Chondrocyte (in vitro differentiated cells): ENCODE data around the gene COL8A1. TPM values are rescaled to one million over a fixed set of nuclear protein-coding genes. Genes with fewer than 3 reads are reported as not detected.

Experiments used
- DNase-seq: peaks from one replicate; pipeline ENCODE4 v3.0.0; 2021; ENCODE audit warnings: mixed read lengths, low spot score
- H3K27ac Mint-ChIP-seq: one replicate; pipeline ENCODE4 v1.8.0; 2021; ENCODE audit warnings: mild to moderate bottlenecking, moderate library complexity, mixed read lengths; ENCODE audit not compliant: unreplicated experiment
- H3K27me3 Mint-ChIP-seq: 2 replicates; pipeline ENCODE4 v1.8.0; 2021; ENCODE audit warnings: low read depth, mixed read lengths
- H3K36me3 Mint-ChIP-seq: 2 replicates; pipeline ENCODE4 v1.8.0; 2021; ENCODE audit warnings: low read depth, mixed read lengths
- H3K4me1 Mint-ChIP-seq: 2 replicates; pipeline ENCODE4 v1.8.0; 2021; ENCODE audit warnings: low read depth, mild to moderate bottlenecking, mixed read lengths
- H3K4me3 Mint-ChIP-seq: one replicate; pipeline ENCODE4 v1.8.0; 2021; ENCODE audit warnings: mild to moderate bottlenecking, moderate library complexity, mixed read lengths; ENCODE audit not compliant: unreplicated experiment
- H3K9me3 Mint-ChIP-seq: 2 replicates; pipeline ENCODE4 v1.8.0; 2021; ENCODE audit warnings: low read depth, mixed read lengths
- total RNA-seq: library from RNA; stranded (reverse); gene quantifications from 3 replicates; pipeline ENCODE4 v1.2.1, GENCODE V29; 2021
- TF ChIP-seq, protein P1 (sequence below): fragments of 200-600 bp; sonication (generic); IDR thresholded peaks from 2 replicates; pipeline ENCODE4 v1.5.0; 2021; ENCODE audit warnings: antibody characterized with exemption, mild to moderate bottlenecking, moderate library complexity

Gene COL8A1
- total RNA-seq, 1 donor from 2014 or later: 2,343 TPM

DNA sequence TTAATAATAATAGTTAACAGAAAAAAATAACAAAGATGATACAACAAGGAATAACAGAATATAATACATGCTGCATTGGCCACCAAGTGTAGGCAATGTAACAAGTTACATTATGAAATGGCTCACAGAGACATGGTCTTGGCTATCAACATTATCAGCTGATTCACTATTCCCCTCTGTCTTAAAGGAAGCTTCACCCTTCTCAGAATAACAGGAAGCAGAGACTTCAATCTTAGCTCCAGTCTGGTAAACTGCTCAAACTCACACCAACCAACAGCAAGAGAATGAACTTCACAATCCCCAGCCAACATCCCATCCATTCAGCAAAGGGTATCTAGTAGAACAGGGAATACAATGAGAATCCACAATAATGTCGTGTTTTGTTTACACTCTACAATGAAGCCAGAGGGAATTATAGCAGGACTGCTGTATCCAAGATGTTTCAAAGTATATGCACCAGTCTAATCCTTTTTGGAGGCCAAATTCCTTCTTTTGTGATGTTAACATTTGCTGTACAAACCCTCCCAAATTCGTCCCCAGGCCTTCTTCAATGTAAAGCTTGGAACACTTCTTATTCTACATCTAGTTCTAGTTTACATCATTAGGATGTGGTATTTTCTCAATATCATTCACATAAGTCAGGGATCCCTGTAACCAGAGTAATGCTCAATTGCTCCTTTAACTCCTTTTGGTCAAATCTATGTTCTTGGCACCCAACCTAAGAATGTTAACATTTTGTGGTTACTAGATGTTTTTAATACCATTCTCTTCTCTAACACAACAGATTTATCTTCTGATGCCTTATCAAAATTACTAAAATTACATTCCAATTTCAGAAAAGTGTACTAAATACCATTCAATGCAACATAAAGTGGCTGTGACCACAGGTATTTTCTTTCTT is 126.9 kb downstream of the COL8A1 start:
- H3K27ac Mint-ChIP-seq: peak overlapping the region; percentile 68
- H3K36me3 Mint-ChIP-seq: peaks cover 18% of the 10 kb centered on the region
- H3K4me3 Mint-ChIP-seq: no peak overlapping the region
- DNase-seq: no peak
- H3K27me3 Mint-ChIP-seq: no peaks in the 10 kb centered on the region
- no peaks in the 10 kb centered on the region for H3K9me3 Mint-ChIP-seq
- H3K4me1 Mint-ChIP-seq: peaks cover 95% of the 10 kb centered on the region
- TF ChIP-seq, protein P1, sequence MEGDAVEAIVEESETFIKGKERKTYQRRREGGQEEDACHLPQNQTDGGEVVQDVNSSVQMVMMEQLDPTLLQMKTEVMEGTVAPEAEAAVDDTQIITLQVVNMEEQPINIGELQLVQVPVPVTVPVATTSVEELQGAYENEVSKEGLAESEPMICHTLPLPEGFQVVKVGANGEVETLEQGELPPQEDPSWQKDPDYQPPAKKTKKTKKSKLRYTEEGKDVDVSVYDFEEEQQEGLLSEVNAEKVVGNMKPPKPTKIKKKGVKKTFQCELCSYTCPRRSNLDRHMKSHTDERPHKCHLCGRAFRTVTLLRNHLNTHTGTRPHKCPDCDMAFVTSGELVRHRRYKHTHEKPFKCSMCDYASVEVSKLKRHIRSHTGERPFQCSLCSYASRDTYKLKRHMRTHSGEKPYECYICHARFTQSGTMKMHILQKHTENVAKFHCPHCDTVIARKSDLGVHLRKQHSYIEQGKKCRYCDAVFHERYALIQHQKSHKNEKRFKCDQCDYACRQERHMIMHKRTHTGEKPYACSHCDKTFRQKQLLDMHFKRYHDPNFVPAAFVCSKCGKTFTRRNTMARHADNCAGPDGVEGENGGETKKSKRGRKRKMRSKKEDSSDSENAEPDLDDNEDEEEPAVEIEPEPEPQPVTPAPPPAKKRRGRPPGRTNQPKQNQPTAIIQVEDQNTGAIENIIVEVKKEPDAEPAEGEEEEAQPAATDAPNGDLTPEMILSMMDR: no peak

DNA sequence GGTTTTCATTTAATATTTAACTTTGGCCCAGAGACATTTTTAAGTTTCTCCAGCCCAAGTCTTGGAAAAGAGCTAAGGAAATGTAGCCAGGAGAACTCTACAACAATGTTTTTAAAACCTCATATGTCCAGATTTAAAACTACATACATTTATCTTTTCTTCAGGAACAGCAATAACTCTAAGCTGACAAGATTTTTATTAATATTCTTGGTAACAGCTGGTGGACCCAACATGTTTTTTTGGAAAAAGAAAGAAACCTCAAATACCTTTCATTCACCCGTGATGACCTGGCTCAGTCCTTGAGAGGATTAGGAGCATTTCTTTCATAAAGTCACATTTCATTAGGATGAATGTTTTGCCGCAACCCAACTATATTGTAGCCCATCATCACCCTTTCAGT is 128.9 kb downstream of the COL8A1 start:
- Mint-ChIP-seq H3K36me3 (peaks cover 24% of the 10 kb centered on the region), H3K27ac (peak overlapping the region; percentile 86), H3K4me1 (peaks cover 87% of the 10 kb centered on the region), H3K4me3 (no peak overlapping the region), H3K9me3 (no peaks in the 10 kb centered on the region), H3K27me3 (no peaks in the 10 kb centered on the region)
- TF ChIP-seq, protein P1: no peak
- no peak for DNase-seq

DNA sequence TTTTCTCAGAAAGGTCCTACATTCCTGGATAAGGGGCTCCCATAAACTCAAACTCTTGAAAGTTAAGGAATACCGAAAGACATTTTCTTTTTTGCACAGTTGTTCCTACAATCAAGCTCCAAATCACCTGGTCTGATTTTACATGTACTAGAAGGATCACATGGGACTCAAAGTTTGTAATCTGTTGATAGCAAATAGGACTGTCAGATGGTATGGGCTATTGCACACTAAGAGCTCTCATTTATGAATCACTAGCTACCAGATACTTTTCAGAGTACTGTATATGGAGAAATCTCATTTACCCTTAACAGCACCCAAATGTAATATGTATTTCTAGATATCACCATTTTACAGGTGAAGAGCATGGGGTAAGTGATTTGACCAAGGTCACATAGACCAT is 129.7 kb downstream of the COL8A1 start:
- H3K4me1 Mint-ChIP-seq: peaks cover 86% of the 10 kb centered on the region
- H3K27ac Mint-ChIP-seq: peak overlapping the region; percentile 19
- no peaks in the 10 kb centered on the region for H3K9me3 Mint-ChIP-seq

DNA sequence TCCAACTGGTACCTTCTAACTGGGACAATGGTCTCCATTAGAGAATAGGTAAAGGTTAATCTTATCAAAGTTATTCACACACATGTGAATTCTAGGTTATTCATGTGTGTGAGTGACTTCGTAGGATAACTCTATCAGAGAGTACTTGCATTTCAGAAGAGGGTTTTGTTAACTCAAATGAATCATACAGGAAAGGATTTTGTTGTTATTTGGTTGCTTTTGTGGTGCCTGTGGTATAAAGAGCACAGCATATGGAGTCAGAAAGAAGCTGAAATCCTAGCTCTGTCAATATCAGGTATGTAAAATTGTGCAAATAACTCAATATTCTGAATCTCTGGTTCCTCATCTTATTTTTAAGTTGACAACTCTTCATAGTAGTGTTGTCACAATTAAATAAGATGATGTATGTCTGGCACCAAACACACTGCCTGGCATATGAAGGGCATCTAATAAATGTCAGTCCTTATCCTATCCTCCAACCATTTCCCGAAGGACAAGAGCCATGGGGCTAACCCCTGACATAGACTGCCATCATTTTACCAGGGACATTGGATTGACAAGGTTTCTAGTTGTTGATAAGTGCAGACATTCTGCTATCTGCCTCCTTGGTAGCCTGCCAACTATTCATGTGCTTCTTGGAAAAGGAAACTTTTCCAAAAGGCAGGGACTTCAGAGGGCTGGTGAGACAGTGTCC is 130.6 kb downstream of the COL8A1 start:
- no peaks in the 10 kb centered on the region for H3K27me3 Mint-ChIP-seq
- no peak for DNase-seq
- H3K9me3 Mint-ChIP-seq: no peaks in the 10 kb centered on the region
- H3K4me1 Mint-ChIP-seq: peaks cover 79% of the 10 kb centered on the region
- TF ChIP-seq, protein P1: no peak
- peaks cover 22% of the 10 kb centered on the region for H3K36me3 Mint-ChIP-seq
- H3K4me3 Mint-ChIP-seq: no peak overlapping the region
- H3K27ac Mint-ChIP-seq: peak overlapping the region; percentile 68

More for the DNA sequence above, 129.7 kb downstream of the COL8A1 start:
- TF ChIP-seq, protein P1: no peak
- no peak for DNase-seq
- no peaks in the 10 kb centered on the region for H3K27me3 Mint-ChIP-seq
- no peak overlapping the region for H3K4me3 Mint-ChIP-seq
- peaks cover 22% of the 10 kb centered on the region for H3K36me3 Mint-ChIP-seq

DNA sequence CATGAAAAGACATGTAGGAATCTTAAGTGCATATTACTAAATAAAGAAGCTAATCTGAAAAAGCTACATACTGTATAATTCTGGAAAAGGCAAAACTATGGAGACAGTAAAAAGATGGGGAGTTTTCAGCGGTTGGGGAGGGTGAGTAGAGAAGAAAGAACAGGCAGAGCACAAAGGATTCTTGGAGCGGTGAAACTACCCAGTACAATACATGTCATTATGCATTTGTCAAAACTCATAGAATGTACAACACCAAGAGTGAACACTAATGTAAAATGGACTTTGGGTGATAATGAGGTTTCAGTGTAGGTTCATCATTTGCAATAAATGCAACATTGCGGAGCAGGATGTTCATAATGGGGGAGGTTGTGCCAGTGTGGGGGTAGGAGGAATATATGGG is 133.8 kb downstream of the COL8A1 start:
- Mint-ChIP-seq H3K36me3 (peaks cover 43% of the 10 kb centered on the region), H3K27ac (peak overlapping the region; percentile 57), H3K4me3 (no peak overlapping the region), H3K9me3 (no peaks in the 10 kb centered on the region), H3K27me3 (no peaks in the 10 kb centered on the region), H3K4me1 (peaks cover 81% of the 10 kb centered on the region)
- no peak for DNase-seq
- TF ChIP-seq, protein P1: no peak
